GM21381 (cell line): Measurements from ENCODE around the gene COX8A.

ENCODE experiments used
- ATAC-seq: cut with Tn5 transposase; IDR thresholded peaks from one replicate; pipeline ENCODE4 v1.9.1; 2021; ENCODE audit warnings: mild to moderate bottlenecking, moderate library complexity; ENCODE audit not compliant: unreplicated experiment

The COX8A gene

GRCh38 chr11:64019106-64020037 is 45.0 kb downstream of the COX8A start:
- ATAC-seq = no peak

GRCh38 chr11:64020976-64021756 is 46.7 kb downstream of the COX8A start:
- no peak for ATAC-seq

- no peak for ATAC-seq
Observed at GRCh38 chr11:64021757-64022093, 47.3 kb downstream of the COX8A start.

GRCh38 chr11:64022125-64022784 is 47.8 kb downstream of the COX8A start:
- no peak for ATAC-seq

- ATAC-seq = no peak
Observed at GRCh38 chr11:64023712-64024710, 49.6 kb downstream of the COX8A start.

GRCh38 chr11:64025205-64025604 is 50.8 kb downstream of the COX8A start:
- ATAC-seq = no peak
